B cell (primary cell): ENCODE measurements around the gene SH3GLB2.

ENCODE experiments used
- CTCF ChIP-seq: fragments of 200-600 bp; IDR thresholded peaks from one replicate; pipeline ENCODE4 v1.8.0; 2022; ENCODE audit warnings: antibody characterized with exemption, mild to moderate bottlenecking
- EZH2 ChIP-seq: IDR thresholded peaks from 2 replicates; pipeline ENCODE4 v1.6.1; 2012; ENCODE audit warnings: borderline replicate concordance, low read depth, mild to moderate bottlenecking, moderate library complexity, low read length; ENCODE audit not compliant: insufficient read depth, poor library complexity, severe bottlenecking

DNA sequence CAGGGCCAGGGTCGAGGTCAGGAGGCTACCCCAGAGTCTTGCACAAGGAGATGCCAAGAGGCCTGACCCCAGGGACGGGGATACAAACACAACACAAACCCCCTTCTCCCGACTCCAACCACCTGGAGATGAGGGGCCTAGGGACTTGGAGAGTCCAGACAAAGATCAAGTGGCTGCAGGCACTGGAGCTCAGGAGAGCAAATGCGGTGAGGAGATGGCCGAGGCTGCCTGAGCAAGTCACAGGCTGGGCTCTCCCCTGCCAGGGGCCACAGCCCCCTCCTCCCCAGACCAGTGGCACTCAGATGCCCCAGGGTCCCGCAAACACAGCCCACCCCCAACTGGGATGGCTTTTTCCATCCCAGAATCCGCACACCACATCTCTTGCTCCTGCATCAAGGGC is 15.8 kb downstream of the SH3GLB2 start:
- TF ChIP-seq CTCF (no peak), EZH2 (no peak)
